K562 (cell line): ENCODE results near the gene TP53TG5. TPM values are rescaled to one million over a fixed set of nuclear protein-coding genes. Genes with fewer than 3 reads are reported as not detected.

Source experiments
- ATAC-seq: fragments of 200-7000 bp; cut with Tn5 transposase; 3 replicates; pipeline ENCODE4 v1.9.1; 2020; ENCODE audit warnings: moderate library complexity
- BruUV-seq: library from RNA; stranded (reverse); fragments of 400-500 nt; replicated peaks from 2 replicates; lab custom pipeline; 2021; lab: Mats Ljungman, UMichigan
- CTCF ChIA-PET: fragments of 300-600 bp; formaldehyde crosslinking; extraction: SDS; loops from one replicate; lab custom pipeline; 2021; ENCODE audit warnings: low intra/inter-chr PET ratio; lab: Yijun Ruan, JAX
- POLR2A ChIA-PET: fragments of 300-600, 350-650 bp; sonication (Branson Sonifier 250); formaldehyde crosslinking; extraction: SDS; loops from one replicate; lab custom pipeline; 2021; ENCODE audit warnings: antibody characterized with exemption, inconsistent platforms; lab: Yijun Ruan, JAX
- DNase-seq, 4 experiments: peaks; one replicate each; pipeline versions ENCODE4 v3.0.0 to v3.0.0-alpha.2; 2011 to 2018; ENCODE audit warnings: low spot score in 3 of 4, mixed read lengths in 3 of 4; ENCODE audit errors: extremely low read depth in 1 of 4
- FAIRE-seq: peaks from 2 replicates; lab custom pipeline; 2011; peaks lifted over from hg19 to GRCh38; lab: Jason Lieb, UNC
- H2AFZ ChIP-seq: 2 replicates; pipeline ENCODE4 v1.6.0; 2011; ENCODE audit warnings: low read depth, low read length, control low read depth, inconsistent platforms
- H3K27ac ChIP-seq: fragments of 200-600 bp; 3 replicates; pipeline ENCODE4 v1.8.0; 2011; ENCODE audit warnings: low read depth, mild to moderate bottlenecking, control low read depth, inconsistent platforms, low read length, moderate library complexity, mixed read lengths; ENCODE audit errors: extremely low read depth
- H3K27me3 ChIP-seq, 2 experiments: fragments of 300-600 bp in 1 of 2; 2 replicates in 1 of 2; 3 replicates in 1 of 2; pipeline versions ENCODE4 v1.6.0 to v1.8.0; 2011; ENCODE audit warnings: inconsistent platforms in 2 of 2, low read length in 2 of 2, mild to moderate bottlenecking in 1 of 2, mixed read lengths in 1 of 2, moderate library complexity in 1 of 2; ENCODE audit not compliant: control insufficient read depth in 2 of 2, insufficient read depth in 2 of 2
- H3K36me3 ChIP-seq: fragments of 300-600 bp; 3 replicates; pipeline ENCODE4 v1.8.0; 2011; ENCODE audit warnings: mild to moderate bottlenecking, low read length, inconsistent platforms; ENCODE audit not compliant: control insufficient read depth, insufficient read depth
- H3K4me1 ChIP-seq, 2 experiments: fragments of 200-600 bp in 1 of 2; replicated peaks in 1 of 2; 2 replicates in 1 of 2; 3 replicates in 1 of 2; pipeline versions ENCODE4 v1.5.1 to v1.8.0; 2011; ENCODE audit warnings: inconsistent platforms in 2 of 2, low read length in 2 of 2, mild to moderate bottlenecking in 1 of 2, mixed read lengths in 1 of 2, moderate library complexity in 1 of 2; ENCODE audit not compliant: control insufficient read depth in 2 of 2, insufficient read depth in 2 of 2
- H3K4me2 ChIP-seq: 2 replicates; pipeline ENCODE4 v1.6.1; 2011; ENCODE audit warnings: low read length, control low read depth, inconsistent platforms, mixed read lengths; ENCODE audit not compliant: insufficient read depth
- H3K4me3 ChIP-seq: fragments of 200-600 bp; sonication (generic), shearing (Covaris generic); 2 replicates; pipeline ENCODE4 v1.5.1; 2016; ENCODE audit warnings: control low read depth, inconsistent platforms
- H3K79me2 ChIP-seq: fragments of 200-600 bp; 3 replicates; pipeline ENCODE4 v1.8.0; 2011; ENCODE audit warnings: low read length, inconsistent platforms; ENCODE audit not compliant: control insufficient read depth, insufficient read depth
- H3K9ac ChIP-seq, 2 experiments: 2 replicates each; pipeline versions ENCODE4 v1.6.0 to v1.6.1; 2011; ENCODE audit warnings: low read depth in 2 of 2, low read length in 2 of 2, control low read depth in 1 of 2, inconsistent platforms in 1 of 2, mild to moderate bottlenecking in 1 of 2, mixed read lengths in 1 of 2; ENCODE audit not compliant: insufficient read depth in 1 of 2
- H3K9me1 ChIP-seq: one replicate; pipeline ENCODE4 v1.6.0; 2011; ENCODE audit warnings: inconsistent platforms, mild to moderate bottlenecking, low read length, moderate library complexity; ENCODE audit not compliant: control insufficient read depth, insufficient read depth
- H3K9me3 ChIP-seq: replicated peaks from 2 replicates; pipeline ENCODE4 v1.5.1; 2011; ENCODE audit warnings: low read depth, low read length, inconsistent platforms; ENCODE audit not compliant: control insufficient read depth, insufficient read depth
- H4K20me1 ChIP-seq: replicated peaks from 2 replicates; pipeline ENCODE4 v1.6.1; 2011; ENCODE audit warnings: low read length, inconsistent platforms, mixed read lengths; ENCODE audit not compliant: control insufficient read depth, insufficient read depth
- EP400 ChIP-seq: fragments of 450-650 bp; IDR thresholded peaks from 2 replicates; pipeline ENCODE4 v1.6.1; 2017; ENCODE audit warnings: antibody characterized with exemption, mild to moderate bottlenecking, moderate library complexity
- FOS ChIP-seq: IDR thresholded peaks from 3 replicates; pipeline ENCODE4 v1.6.1; 2011; ENCODE audit not compliant: insufficient read length; ENCODE audit errors: extremely low read depth
- KLF1 ChIP-seq: fragments of 450-650 bp; IDR thresholded peaks from 2 replicates; pipeline ENCODE4 v1.6.1; 2016; ENCODE audit warnings: missing genetic modification characterization, missing compliant biosample characterization
- MEF2D ChIP-seq: conservative IDR thresholded peaks from 2 replicates; pipeline ENCODE4 v1.6.1; 2016; ENCODE audit warnings: low read depth, missing genetic modification characterization, missing compliant biosample characterization
- MGA ChIP-seq: fragments of 450-650 bp; IDR thresholded peaks from 2 replicates; pipeline ENCODE4 v1.6.1; 2016; ENCODE audit warnings: mild to moderate bottlenecking, moderate library complexity
- NCOR1 ChIP-seq: fragments of 450-650 bp; IDR thresholded peaks from 2 replicates; pipeline ENCODE4 v1.6.1; 2016; ENCODE audit warnings: mild to moderate bottlenecking, moderate library complexity
- SIN3A ChIP-seq, 2 experiments: fragments of 150-350 bp in 1 of 2; IDR thresholded peaks; 2 replicates each; pipeline ENCODE4 v1.6.1; 2011 to 2016; ENCODE audit warnings: borderline replicate concordance in 2 of 2, low read depth in 2 of 2, low read length in 2 of 2, mild to moderate bottlenecking in 2 of 2, moderate library complexity in 2 of 2; ENCODE audit not compliant: control insufficient read depth in 1 of 2
- SIRT6 ChIP-seq: IDR thresholded peaks from one replicate; pipeline ENCODE4 v1.6.1; 2012; ENCODE audit warnings: low read depth, mild to moderate bottlenecking, control low read depth, inconsistent platforms, low read length, moderate library complexity
- WGBS: fragments of 100-300 bp; shearing (Covaris generic); methylation state at CpG from one replicate; pipeline ENCODE4 v1.1.6; 2016; ENCODE audit warnings: low coverage, mixed read lengths; ENCODE audit not compliant: insufficient coverage; ENCODE audit errors: missing lambda C conversion rate; 5-methylcytosine and 5-hydroxymethylcytosine counted together
- in situ Hi-C: fragments of 300-500 bp; cut with MboI; formaldehyde crosslinking; loops from 4 replicates; pipeline ENCODE4 v1.15.0; 2018; ENCODE audit warnings: inconsistent platforms, mixed read lengths
- intact Hi-C: fragments of 100-400 bp; cut with micrococcal nuclease; formaldehyde crosslinking; loops from 2 replicates; pipeline ENCODE4 v1.14.2; 2022
- polyA plus RNA-seq, 8 experiments: library from polyadenylated mRNA; depleted of rRNA in 4 of 8; stranded (reverse) in 5 of 8; unstranded in 3 of 8; fragments of >200 nt; fragmentation: Nextera tagmentation in 2 of 8; fragmentation: Illumina TruSeq in 1 of 8; extraction: Ambion mirVana in 2 of 8; extraction: Trizol in 1 of 8; gene quantifications; 2 replicates each; pipeline versions ENCODE4 v1.2.1 to v1.2.3, GENCODE V29; 2011 to 2014; ENCODE audit warnings: inconsistent platforms in 1 of 8, missing spikeins in 1 of 8
- total RNA-seq, 7 experiments: library from RNA; depleted of rRNA in 6 of 7; stranded (reverse); fragments of >200 nt in 6 of 7; fragmentation: Illumina TruSeq in 2 of 7; extraction: Trizol in 2 of 7; gene quantifications; 2 replicates each; pipeline versions ENCODE4 v1.2.1 to v1.2.3, GENCODE V29; 2011 to 2021; ENCODE audit warnings: low replicate concordance in 1 of 7

TP53TG5 gene
- total and polyA plus RNA-seq, 9 of the 15 experiments (the other 6 are each of a cell fraction or from before 2014, with no cell fraction given) = 0.04 to 0.05 (median 0.04) TPM; not detected in 6

GRCh38 chr20:45372646-45373352 lies 5.3 kb downstream of the TP53TG5 start (continued):
- TF ChIP-seq EP400 = no peak
- TF ChIP-seq, all 486 proteins: peak for 0

GRCh38 chr20:45372241-45372640 lies 5.9 kb downstream of the TP53TG5 start:
- WGBS = 96% methylated on average over 10 of the region's 10 CpGs
- CTCF ChIA-PET = interaction anchor here (2.3 kb wide), 1 partner anchor 49 kb away, joined by 11 read pairs; no protein-coding TSS in a partner anchor
- Histone ChIP-seq H3K4me3 (no peak overlapping the region), H3K9me3 (no peaks in the 10 kb centered on the region), H3K4me1 (peaks cover 7 to 15% of the 10 kb centered on the region in 2 experiments; a peak in 4 of 5 replicates), H3K9ac (0 out of 4 replicates have a peak overlapping the region, but pooled peaks of 1 of the 2 experiments have one; percentile 34), H3K27me3 (no peaks in the 10 kb centered on the region), H2AFZ (no peak overlapping the region), H4K20me1 (no peaks in the 10 kb centered on the region), H3K27ac (no peak overlapping the region), H3K79me2 (no peaks in the 10 kb centered on the region), H3K36me3 (peaks cover 14% of the 10 kb centered on the region; the same call in 2 of the 3 replicates), H3K4me2 (no peak overlapping the region), H3K9me1 (no peaks in the 10 kb centered on the region)
- ATAC-seq = no peak
- no peak for DNase-seq
- no TSS peak for BruUV-seq
- in situ Hi-C loops (loop anchor here (5.0 kb wide), 1 partner anchor 65 kb away; no protein-coding TSS in a partner anchor), intact Hi-C loops (loop anchor here (5.0 kb wide), 1 partner anchor 400 kb away; no protein-coding TSS in a partner anchor)
- POLR2A ChIA-PET = interaction anchor here (1.1 to 3.6 kb wide), 4 partner anchors 8 to 48 kb away, joined by 4 to 38 read pairs (median 8); partner anchors contain the start of gene SYS1
- FAIRE-seq = no peak
- no peak for TF ChIP-seq FOS
- TF ChIP-seq MEF2D (tag) = no peak
- TF ChIP-seq MGA = no peak
- TF ChIP-seq SIN3A (IDR thresholded peaks at IDR 0.05; ENCODE audit: borderline replicate concordance in 2 of 2, control insufficient read depth in 1 of 2, low read depth in 2 of 2, low read length in 2 of 2) = no peak
- TF ChIP-seq NCOR1 = no peak
- TF ChIP-seq KLF1 (tag) = no peak
- TF ChIP-seq SIRT6 = no peak
